PC-9 (cell line): ENCODE data around the gene MTHFD1.

Experiments
- CTCF ChIP-seq: fragments of 200-600 bp; sonication (generic); conservative IDR thresholded peaks from 2 replicates; pipeline ENCODE4 v1.6.1; 2017; ENCODE audit warnings: mixed run types, antibody characterized with exemption, mild to moderate bottlenecking, moderate library complexity
- EZH2 ChIP-seq: fragments of 200-600 bp; sonication (generic); IDR thresholded peaks from 2 replicates; pipeline ENCODE4 v1.8.0; 2017; ENCODE audit warnings: antibody characterized with exemption, low read depth

DNA sequence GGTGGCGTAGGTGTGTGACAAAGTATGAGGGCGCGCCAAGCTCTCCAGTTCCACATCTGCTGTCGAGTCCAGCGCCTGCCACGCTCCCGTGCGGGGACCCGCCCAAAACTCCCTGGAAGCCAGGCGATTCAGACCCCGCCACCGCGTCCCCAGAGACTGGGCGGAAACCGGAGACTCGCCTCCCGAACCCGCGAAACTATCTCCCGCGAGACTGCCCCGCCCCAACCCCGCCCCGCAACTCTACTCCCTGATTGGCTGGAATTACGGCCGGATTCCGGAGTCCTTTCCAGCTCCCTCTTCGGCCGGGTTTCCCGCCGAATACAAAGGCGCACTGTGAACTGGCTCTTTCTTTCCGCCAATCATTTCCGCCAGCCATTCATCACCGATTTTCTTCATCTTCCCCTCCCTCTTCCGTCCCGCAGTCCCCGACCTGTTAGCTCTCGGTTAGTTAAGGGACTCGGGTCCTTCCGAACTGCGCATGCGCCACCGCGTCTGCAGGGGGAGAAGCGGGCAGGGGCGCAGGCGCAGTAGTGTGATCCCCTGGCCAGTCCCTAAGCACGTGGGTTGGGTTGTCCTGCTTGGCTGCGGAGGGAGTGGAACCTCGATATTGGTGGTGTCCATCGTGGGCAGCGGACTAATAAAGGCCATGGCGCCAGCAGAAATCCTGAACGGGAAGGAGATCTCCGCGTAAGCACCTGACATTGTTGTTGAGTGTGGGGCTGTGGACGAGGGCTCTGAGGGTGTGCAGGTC, at the start of gene MTHFD1:
- TF ChIP-seq CTCF (no peak), EZH2 (no peak)
